KMS-11 (cell line): ENCODE data around the gene TPPP.
"Not testable (repeated sequence)": the region's sequence is repeated elsewhere in the genome, so short reads cannot be mapped to it uniquely, and the experiment has no call there.

ENCODE experiments used
- H2AFZ ChIP-seq: fragments of 200-600 bp; sonication (generic); 2 replicates; pipeline ENCODE4 v1.6.1; 2016; ENCODE audit warnings: antibody characterized with exemption, mixed run types, low read depth
- H3K27ac ChIP-seq: fragments of 200-600 bp; sonication (generic); 2 replicates; pipeline ENCODE4 v1.6.1; 2016; ENCODE audit warnings: mild to moderate bottlenecking, mixed run types
- H3K27me3 ChIP-seq: fragments of 200-600 bp; sonication (generic); 2 replicates; pipeline ENCODE4 v1.6.1; 2017; ENCODE audit warnings: mild to moderate bottlenecking, low read depth, mixed run types, moderate library complexity; ENCODE audit not compliant: insufficient read depth
- H3K36me3 ChIP-seq: fragments of 200-600 bp; sonication (generic); 2 replicates; pipeline ENCODE4 v1.6.1; 2017; ENCODE audit warnings: mild to moderate bottlenecking, mixed run types; ENCODE audit not compliant: insufficient read depth
- H3K4me1 ChIP-seq: fragments of 200-600 bp; sonication (generic); 2 replicates; pipeline ENCODE4 v1.6.1; 2016; ENCODE audit warnings: mild to moderate bottlenecking, low read depth, mixed run types; ENCODE audit not compliant: poor library complexity, severe bottlenecking
- H3K4me2 ChIP-seq: fragments of 200-600 bp; sonication (generic); 2 replicates; pipeline ENCODE4 v1.7.0; 2016; ENCODE audit warnings: mild to moderate bottlenecking, mixed run types
- H3K4me3 ChIP-seq: fragments of 200-600 bp; sonication (generic); IDR thresholded peaks from 2 replicates; pipeline ENCODE4 v1.6.1; 2017; ENCODE audit warnings: low read depth, low read length, mixed read lengths; ENCODE audit not compliant: insufficient read depth
- H3K79me2 ChIP-seq: fragments of 200-600 bp; sonication (generic); 2 replicates; pipeline ENCODE4 v1.6.1; 2016; ENCODE audit warnings: low read depth, mixed run types; ENCODE audit not compliant: insufficient read depth
- H3K9ac ChIP-seq: fragments of 200-600 bp; sonication (generic); 2 replicates; pipeline ENCODE4 v1.6.1; 2016; ENCODE audit warnings: mild to moderate bottlenecking, mixed run types
- H4K20me1 ChIP-seq: fragments of 200-600 bp; sonication (generic); 2 replicates; pipeline ENCODE4 v1.6.1; 2016; ENCODE audit warnings: mild to moderate bottlenecking, mixed run types; ENCODE audit not compliant: insufficient read depth
- CTCF ChIP-seq: fragments of 200-600 bp; sonication (generic); conservative IDR thresholded peaks from 2 replicates; pipeline ENCODE4 v1.6.1; 2017; ENCODE audit warnings: low read depth, mild to moderate bottlenecking, antibody characterized with exemption, low read length, moderate library complexity, mixed read lengths

TPPP gene

GRCh38 chr5:686936-687335, 6.2 kb downstream of the TPPP start:
- not testable (repeated sequence) for H3K27me3 ChIP-seq, H3K9ac ChIP-seq, H3K4me2 ChIP-seq, H3K36me3 ChIP-seq, H3K79me2 ChIP-seq, H3K4me1 ChIP-seq, H4K20me1 ChIP-seq, H3K27ac ChIP-seq, H3K4me3 ChIP-seq, H2AFZ ChIP-seq

GRCh38 chr5:686172-686523, 7.0 kb downstream of the TPPP start:
- not testable (repeated sequence) for H3K27ac ChIP-seq

GRCh38 chr5:685262-686171, 7.6 kb downstream of the TPPP start:
- no peak for TF ChIP-seq CTCF
- no peaks in the 10 kb centered on the region for H3K36me3 ChIP-seq
- no peaks in the 10 kb centered on the region for H3K4me1 ChIP-seq
- no peak overlapping the region for H2AFZ ChIP-seq
- H3K27ac ChIP-seq, result no peak overlapping the region
- H3K27me3 ChIP-seq, result no peaks in the 10 kb centered on the region
- no peak overlapping the region for H3K9ac ChIP-seq
- H3K4me2 ChIP-seq, result no peak overlapping the region
- H3K4me3 ChIP-seq, result no peak overlapping the region
- no peaks in the 10 kb centered on the region for H4K20me1 ChIP-seq
- no peaks in the 10 kb centered on the region for H3K79me2 ChIP-seq

More at GRCh38 chr5:686172-686523, 7.0 kb downstream of the TPPP start:
- H3K36me3 ChIP-seq, H3K4me1 ChIP-seq, H3K9ac ChIP-seq, H3K79me2 ChIP-seq, H3K4me2 ChIP-seq, H2AFZ ChIP-seq, H4K20me1 ChIP-seq, H3K27me3 ChIP-seq, H3K4me3 ChIP-seq: not testable (repeated sequence)

- H3K27me3 ChIP-seq, result no peaks in the 10 kb centered on the region
- no peak for TF ChIP-seq CTCF
- H4K20me1 ChIP-seq, result no peaks in the 10 kb centered on the region
- H3K4me1 ChIP-seq, result no peaks in the 10 kb centered on the region
- H3K36me3 ChIP-seq, result no peaks in the 10 kb centered on the region
- H3K27ac ChIP-seq, result no peak overlapping the region
- H2AFZ ChIP-seq, result no peak overlapping the region
- no peak overlapping the region for H3K4me3 ChIP-seq
- no peak overlapping the region for H3K9ac ChIP-seq
- H3K4me2 ChIP-seq, result no peak overlapping the region
- H3K79me2 ChIP-seq, result no peaks in the 10 kb centered on the region
Measured at GRCh38 chr5:684751-685216, 8.4 kb downstream of the TPPP start.

GRCh38 chr5:683551-684481, 9.3 kb downstream of the TPPP start:
- Histone ChIP-seq H3K4me3 (no peak overlapping the region), H4K20me1 (no peaks in the 10 kb centered on the region), H3K27ac (no peak overlapping the region), H3K4me2 (no peak overlapping the region), H3K9ac (no peak overlapping the region), H3K79me2 (no peaks in the 10 kb centered on the region), H3K4me1 (no peaks in the 10 kb centered on the region), H3K36me3 (no peaks in the 10 kb centered on the region), H2AFZ (no peak overlapping the region), H3K27me3 (no peaks in the 10 kb centered on the region)
- TF ChIP-seq CTCF, result no peak

- H3K4me1 ChIP-seq, H3K4me2 ChIP-seq, H4K20me1 ChIP-seq, H3K79me2 ChIP-seq, H3K9ac ChIP-seq, H2AFZ ChIP-seq, H3K4me3 ChIP-seq, H3K36me3 ChIP-seq, H3K27ac ChIP-seq, H3K27me3 ChIP-seq: not testable (repeated sequence)
Measured at GRCh38 chr5:682651-683358, 10.3 kb downstream of the TPPP start.

- not testable (repeated sequence) for H4K20me1 ChIP-seq, H3K9ac ChIP-seq, H3K27ac ChIP-seq, H3K4me2 ChIP-seq, H3K36me3 ChIP-seq, H3K27me3 ChIP-seq, H3K79me2 ChIP-seq, H3K4me3 ChIP-seq, H3K4me1 ChIP-seq, H2AFZ ChIP-seq
Measured at GRCh38 chr5:682216-682615, 10.9 kb downstream of the TPPP start.
